HepG2 (cell line): ENCODE measurements around the gene SPRR2D. TPM values are rescaled to one million over a fixed set of nuclear protein-coding genes. Genes with fewer than 3 reads are reported as not detected.

Source experiments
- ATAC-seq: fragments of 200-7000 bp; cut with Tn5 transposase; 3 replicates; pipeline ENCODE4 v1.9.1; 2020; ENCODE audit warnings: mild to moderate bottlenecking, moderate library complexity
- BruUV-seq: library from RNA; stranded (reverse); fragments of 400-500 nt; replicated peaks from 2 replicates; lab custom pipeline; 2021; lab: Mats Ljungman, UMichigan
- CTCF ChIA-PET: fragments of 300-600 bp; formaldehyde crosslinking; extraction: SDS; loops from one replicate; lab custom pipeline; 2021; ENCODE audit warnings: low total read pairs, inconsistent platforms, low intra/inter-chr PET ratio; lab: Yijun Ruan, JAX
- POLR2A ChIA-PET: fragments of 350-600 bp; sonication (Branson Sonifier 250); formaldehyde crosslinking; loops from one replicate; lab custom pipeline; 2020; ENCODE audit warnings: antibody characterized with exemption, inconsistent platforms; lab: Yijun Ruan, JAX
- DNase-seq: peaks from one replicate; pipeline ENCODE4 v3.0.0-alpha.2; 2015; ENCODE audit warnings: low spot score
- FAIRE-seq: peaks from 3 replicates; lab custom pipeline; 2011; peaks lifted over from hg19 to GRCh38; lab: Jason Lieb, UNC
- H2AFZ ChIP-seq: one replicate; pipeline ENCODE4 v1.6.1; 2011; ENCODE audit warnings: low read length, inconsistent platforms
- H3K27ac ChIP-seq: fragments of 300-600 bp; 3 replicates; pipeline ENCODE4 v1.8.0; 2011; ENCODE audit warnings: mixed run types, mild to moderate bottlenecking, mixed read lengths, low read length, inconsistent platforms; ENCODE audit not compliant: insufficient read depth; ENCODE audit errors: extremely low read length
- H3K27me3 ChIP-seq, 2 experiments: fragments of 200-600 bp in 1 of 2; 2 replicates in 1 of 2; 3 replicates in 1 of 2; pipeline versions ENCODE4 v1.6.0 to v1.8.0; 2011; ENCODE audit warnings: low read length in 2 of 2, mild to moderate bottlenecking in 2 of 2, moderate library complexity in 2 of 2, inconsistent platforms in 1 of 2; ENCODE audit not compliant: insufficient read depth in 2 of 2, control insufficient read depth in 1 of 2
- H3K36me3 ChIP-seq, 2 experiments: fragments of 200-600 bp in 1 of 2; replicated peaks in 1 of 2; 2 replicates in 1 of 2; 3 replicates in 1 of 2; pipeline versions ENCODE4 v1.5.1 to v1.8.0; 2011; ENCODE audit warnings: low read length in 2 of 2, inconsistent platforms in 1 of 2; ENCODE audit not compliant: insufficient read depth in 2 of 2, control insufficient read depth in 1 of 2
- H3K4me1 ChIP-seq: 2 replicates; pipeline ENCODE4 v1.5.1; 2012; ENCODE audit warnings: low read length, inconsistent platforms; ENCODE audit not compliant: insufficient read depth
- H3K4me2 ChIP-seq: 2 replicates; pipeline ENCODE4 v1.6.0; 2011; ENCODE audit warnings: low read depth, low read length, inconsistent platforms
- H3K4me3 ChIP-seq, 3 experiments: fragments of 200-600 bp in 1 of 3; sonication (generic), shearing (Covaris generic) in 1 of 3; replicated peaks in 1 of 3; 2 replicates each; pipeline ENCODE4 v1.5.1; 2011 to 2016; ENCODE audit warnings: low read length in 3 of 3, inconsistent platforms in 2 of 3, low read depth in 2 of 3, mild to moderate bottlenecking in 2 of 3, control low read depth in 1 of 3, mixed read lengths in 1 of 3; ENCODE audit not compliant: insufficient read depth in 1 of 3
- H3K79me2 ChIP-seq: one replicate; pipeline ENCODE4 v1.6.1; 2011; ENCODE audit warnings: low read length, inconsistent platforms; ENCODE audit not compliant: insufficient read depth
- H3K9ac ChIP-seq: 2 replicates; pipeline ENCODE4 v1.6.0; 2011; ENCODE audit warnings: mild to moderate bottlenecking, low read depth, low read length, inconsistent platforms; ENCODE audit not compliant: insufficient read depth
- H3K9me3 ChIP-seq: 2 replicates; pipeline ENCODE4 v1.5.1; 2012; ENCODE audit warnings: mild to moderate bottlenecking, low read length
- H4K20me1 ChIP-seq: 2 replicates; pipeline ENCODE4 v1.6.0; 2011; ENCODE audit warnings: inconsistent platforms, mild to moderate bottlenecking, low read length, moderate library complexity; ENCODE audit not compliant: insufficient read depth
- FIP1L1 ChIP-seq: fragments of 200-400 bp; formaldehyde crosslinking; IDR thresholded peaks from 2 replicates; pipeline ENCODE4 v1.6.1; 2018; ENCODE audit warnings: low read depth, mild to moderate bottlenecking, low read length, moderate library complexity, borderline replicate concordance; ENCODE audit not compliant: insufficient read depth
- IKZF4 ChIP-seq: sonication (generic); formaldehyde crosslinking; IDR thresholded peaks from 2 replicates; pipeline ENCODE4 v1.5.1; 2020; ENCODE audit warnings: borderline replicate concordance, mild to moderate bottlenecking, low read depth, missing genetic modification reagents; ENCODE audit errors: not compliant biosample characterization
- MAFF ChIP-seq: IDR thresholded peaks from 2 replicates; pipeline ENCODE4 v1.6.1; 2011; ENCODE audit warnings: low read depth, low read length, improper control_type of control experiment
- MAFK ChIP-seq, 2 experiments: IDR thresholded peaks in 1 of 2; conservative IDR thresholded peaks in 1 of 2; 2 replicates each; pipeline ENCODE4 v1.6.1; 2011; ENCODE audit warnings: improper control_type of control experiment in 2 of 2, low read length in 2 of 2
- ZFY ChIP-seq: sonication (generic); formaldehyde crosslinking; IDR thresholded peaks from 2 replicates; pipeline ENCODE4 v1.4.0; 2020; ENCODE audit warnings: missing genetic modification reagents
- ZNF496 ChIP-seq: sonication (generic); formaldehyde crosslinking; IDR thresholded peaks from 2 replicates; pipeline ENCODE4 v1.8.1; 2023; ENCODE audit warnings: mild to moderate bottlenecking, moderate library complexity, missing genetic modification reagents; ENCODE audit not compliant: insufficient replicate concordance
- ZNF644 ChIP-seq: IDR thresholded peaks from 2 replicates; pipeline ENCODE4 v1.6.1; 2016; ENCODE audit warnings: low read depth
- WGBS: methylation state at CpG from one replicate; pipeline ENCODE4 v1.1.6; 2017; ENCODE audit warnings: low lambda C conversion rate; 5-methylcytosine and 5-hydroxymethylcytosine counted together
- in situ Hi-C: cut with HindIII; loops from 2 replicates; pipeline ENCODE4 v1.10.0; 2017; ENCODE audit warnings: low pct_unique_long_range_greater_than_20kb; ENCODE audit not compliant: extremely low pct_ligation_motif_present
- intact Hi-C: fragments of 100-400 bp; cut with micrococcal nuclease; formaldehyde crosslinking; loops from one replicate; pipeline ENCODE4 v1.10.0; 2022; ENCODE audit not compliant: unreplicated experiment
- polyA plus RNA-seq, 8 experiments: library from polyadenylated mRNA; depleted of rRNA in 3 of 8; stranded (reverse) in 7 of 8; unstranded in 1 of 8; fragments of >200 nt; fragmentation: Illumina TruSeq in 4 of 8; extraction: Trizol in 4 of 8; gene quantifications; 2 replicates each; pipeline versions ENCODE4 v1.2.1 to v1.2.3, GENCODE V29; 2011 to 2016; ENCODE audit warnings: low read depth in 4 of 8, missing spikeins in 1 of 8, mixed read lengths in 1 of 8; ENCODE audit not compliant: insufficient read depth in 1 of 8
- total RNA-seq, 5 experiments: library from RNA; depleted of rRNA; stranded (reverse); fragments of >200 nt; fragmentation: Illumina TruSeq; extraction: Trizol; gene quantifications; 2 replicates each; pipeline ENCODE4 v1.2.3, GENCODE V29; 2016; ENCODE audit warnings: low read depth in 1 of 5

Gene SPRR2D
- total and polyA plus RNA-seq, 2 of the 13 experiments (the other 11 are each of a cell fraction or from before 2014, with no cell fraction given): not detected

GRCh38 chr1:152996633-152997400, 44.1 kb downstream of the SPRR2D start:
- Histone ChIP-seq H3K4me3 (no peak overlapping the region), H3K4me2 (no peak overlapping the region), H3K36me3 (no peaks in the 10 kb centered on the region), H3K4me1 (no peaks in the 10 kb centered on the region), H3K27ac (no peak overlapping the region), H3K27me3 (no peaks in the 10 kb centered on the region), H2AFZ (no peak overlapping the region), H3K79me2 (no peaks in the 10 kb centered on the region), H3K9me3 (no peaks in the 10 kb centered on the region), H4K20me1 (no peaks in the 10 kb centered on the region), H3K9ac (no peak overlapping the region)
- ATAC-seq (no peak), FAIRE-seq (no peak), DNase-seq (no peak)
- ChIA-PET CTCF (no interaction called here), POLR2A (no interaction called here)
- BruUV-seq: no TSS peak
- TF ChIP-seq IKZF4 (CRISPR knock-in tag) (no peak), FIP1L1 (no peak)
- intact Hi-C loops: no loop called here
- WGBS: 9% methylated on average over 5 of the region's 5 CpGs
- in situ Hi-C loops: no loop called here

DNA sequence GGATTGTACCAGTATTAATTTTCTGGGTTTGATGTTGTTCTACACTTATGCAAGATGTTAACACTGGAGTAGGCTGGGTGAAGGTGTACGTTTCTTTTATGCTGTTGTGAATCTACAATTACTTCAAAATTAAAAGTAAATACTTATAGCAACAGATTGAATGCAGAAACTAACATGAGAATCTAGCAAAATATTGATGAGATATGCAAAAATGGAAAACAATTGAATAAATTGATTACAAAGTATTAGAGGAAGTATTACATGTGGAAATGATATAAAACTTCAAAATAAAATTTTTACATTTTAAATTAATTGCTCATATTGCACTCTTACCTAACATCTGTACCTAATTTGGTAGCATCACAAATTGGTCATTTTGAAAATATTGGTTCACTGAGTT, 45.1 kb downstream of the SPRR2D start:
- intact Hi-C loops: no loop called here
- Histone ChIP-seq H3K9me3 (no peaks in the 10 kb centered on the region), H3K4me2 (no peak overlapping the region), H3K9ac (no peak overlapping the region), H2AFZ (no peak overlapping the region), H3K4me3 (no peak overlapping the region), H4K20me1 (no peaks in the 10 kb centered on the region), H3K4me1 (no peaks in the 10 kb centered on the region), H3K27me3 (no peaks in the 10 kb centered on the region), H3K36me3 (no peaks in the 10 kb centered on the region), H3K27ac (no peak overlapping the region), H3K79me2 (no peaks in the 10 kb centered on the region)
- in situ Hi-C loops: no loop called here
- BruUV-seq: no TSS peak
- ChIA-PET POLR2A (no interaction called here), CTCF (no interaction called here)
- DNase-seq (no peak), ATAC-seq (no peak), FAIRE-seq (no peak)
- TF ChIP-seq ZNF496 (CRISPR knock-in tag): no peak
- TF ChIP-seq MAFK (conservative IDR thresholded peaks at IDR 0.05 in 1 of 2, IDR thresholded peaks at IDR 0.05 in 1 of 2; ENCODE audit: low read length in 2 of 2): peak; percentile 18 to 78; a peak in 3 of 4 replicates
- TF ChIP-seq MAFF: peak; percentile 61; the same call in 1 of the 2 replicates
- no peak for TF ChIP-seq ZNF644 (CRISPR knock-in tag)
- no peak for TF ChIP-seq ZFY (CRISPR knock-in tag)
- 0% methylated on average over 1 of the region's 1 CpG for WGBS
